Trophoblast cell (in vitro differentiated cells and primary cell): ENCODE measurements around the gene ANTXR1.
A peak's percentile ranks its signal among the peaks of the same experiment; 100 is the strongest.
"Not testable (repeated sequence)": the region's sequence is repeated elsewhere in the genome, so short reads cannot be mapped to it uniquely, and the experiment has no call there.

Experiments used
- DNase-seq, 2 donors: peaks; one replicate each; pipeline ENCODE4 v3.0.0-alpha.2; 2016
- H2AFZ ChIP-seq: 2 replicates; pipeline ENCODE4 v1.6.1; 2013; ENCODE audit warnings: low read length, moderate library complexity, mild to moderate bottlenecking; ENCODE audit not compliant: insufficient read depth, poor library complexity
- H2AK5ac ChIP-seq: 2 replicates; pipeline ENCODE4 v1.6.1; 2013; ENCODE audit warnings: mild to moderate bottlenecking, low read length
- H2BK120ac ChIP-seq: 2 replicates; pipeline ENCODE4 v1.6.1; 2013; ENCODE audit warnings: low read length, mild to moderate bottlenecking, moderate library complexity; ENCODE audit not compliant: insufficient read depth, poor library complexity
- H2BK12ac ChIP-seq: 2 replicates; pipeline ENCODE4 v1.6.1; 2013; ENCODE audit warnings: mild to moderate bottlenecking, low read length, moderate library complexity
- H2BK5ac ChIP-seq: 2 replicates; pipeline ENCODE4 v1.6.1; 2013; ENCODE audit warnings: low read length, low read depth, moderate library complexity, mild to moderate bottlenecking; ENCODE audit not compliant: poor library complexity
- H3K14ac ChIP-seq: 2 replicates; pipeline ENCODE4 v1.6.1; 2013; ENCODE audit warnings: mild to moderate bottlenecking, low read length
- H3K18ac ChIP-seq: 2 replicates; pipeline ENCODE4 v1.6.1; 2013; ENCODE audit warnings: mild to moderate bottlenecking, low read length
- H3K23ac ChIP-seq: 2 replicates; pipeline ENCODE4 v1.6.1; 2013; ENCODE audit warnings: low read length
- H3K27ac ChIP-seq: 2 replicates; pipeline ENCODE4 v1.5.1; 2013; ENCODE audit warnings: low read depth, mild to moderate bottlenecking, inconsistent platforms, low read length, moderate library complexity
- H3K27me3 ChIP-seq: 2 replicates; pipeline ENCODE4 v1.6.1; 2013; ENCODE audit warnings: inconsistent platforms, mild to moderate bottlenecking, low read length, moderate library complexity; ENCODE audit not compliant: insufficient read depth
- H3K36me3 ChIP-seq, 2 experiments: 1 replicate in 1 of 2; 2 replicates in 1 of 2; pipeline ENCODE4 v1.6.1; 2013; ENCODE audit warnings: low read length in 2 of 2, mild to moderate bottlenecking in 2 of 2, moderate library complexity in 1 of 2; ENCODE audit not compliant: insufficient read depth in 2 of 2, control insufficient read depth in 1 of 2
- H3K4ac ChIP-seq: 2 replicates; pipeline ENCODE4 v1.6.1; 2013; ENCODE audit warnings: low read depth, mild to moderate bottlenecking, low read length, moderate library complexity
- H3K4me1 ChIP-seq, 2 experiments: 1 replicate in 1 of 2; 2 replicates in 1 of 2; pipeline ENCODE4 v1.6.1; 2013; ENCODE audit warnings: low read length in 2 of 2, mild to moderate bottlenecking in 2 of 2, moderate library complexity in 1 of 2; ENCODE audit not compliant: insufficient read depth in 2 of 2, control insufficient read depth in 1 of 2
- H3K4me2 ChIP-seq: 2 replicates; pipeline ENCODE4 v1.6.1; 2013; ENCODE audit warnings: inconsistent platforms, mild to moderate bottlenecking, low read length, moderate library complexity
- H3K4me3 ChIP-seq: 2 replicates; pipeline ENCODE4 v1.5.1; 2013; ENCODE audit warnings: mild to moderate bottlenecking, low read depth, low read length, inconsistent platforms
- H3K79me1 ChIP-seq: one replicate; pipeline ENCODE4 v1.6.1; 2013; ENCODE audit warnings: low read length
- H3K79me2 ChIP-seq: 2 replicates; pipeline ENCODE4 v1.6.1; 2013; ENCODE audit warnings: low read length, mild to moderate bottlenecking; ENCODE audit not compliant: control insufficient read depth, insufficient read depth, poor library complexity
- H3K9ac ChIP-seq: 2 replicates; pipeline ENCODE4 v1.6.1; 2013; ENCODE audit warnings: mild to moderate bottlenecking, low read length
- H3K9me3 ChIP-seq: 2 replicates; pipeline ENCODE4 v1.6.1; 2013; ENCODE audit warnings: low read depth, mild to moderate bottlenecking, control low read depth, inconsistent platforms, low read length; ENCODE audit not compliant: insufficient read depth
- H4K12ac ChIP-seq: 2 replicates; pipeline ENCODE4 v1.6.1; 2013; ENCODE audit warnings: low read depth, mild to moderate bottlenecking, low read length, moderate library complexity
- H4K8ac ChIP-seq: 2 replicates; pipeline ENCODE4 v1.6.1; 2013; ENCODE audit warnings: low read depth, mild to moderate bottlenecking, low read length, moderate library complexity
- H4K91ac ChIP-seq: one replicate; pipeline ENCODE4 v1.6.1; 2013; ENCODE audit warnings: low read depth, mild to moderate bottlenecking, low read length, moderate library complexity
- WGBS: extraction: QIAGEN DNeasy Blood & Tissue Kit; methylation state at CpG from one replicate; pipeline ENCODE4 v1.1.7; 2013; ENCODE audit warnings: missing lambda C conversion rate; ENCODE audit not compliant: insufficient read length, insufficient coverage; ENCODE audit errors: extremely low coverage; 5-methylcytosine and 5-hydroxymethylcytosine counted together

ANTXR1 gene

GRCh38 chr2:69171116-69171896, 158.3 kb downstream of the ANTXR1 start:
- H3K79me1 ChIP-seq: peaks cover 25% of the 10 kb centered on the region
- no peak overlapping the region for H3K18ac ChIP-seq
- WGBS: no CpG with 5 or more reads among the region's 5 CpGs
- H3K4me2 ChIP-seq: no peak overlapping the region
- H3K23ac ChIP-seq: no peak overlapping the region
- H3K27ac ChIP-seq: no peak overlapping the region
- peaks cover 2% of the 10 kb centered on the region for H3K79me2 ChIP-seq
- peaks cover 11 to 17% of the 10 kb centered on the region in 2 experiments for H3K4me1 ChIP-seq
- H2BK5ac ChIP-seq: no peak overlapping the region
- no peaks in the 10 kb centered on the region for H3K27me3 ChIP-seq
- no peak overlapping the region for H3K14ac ChIP-seq
- H4K12ac ChIP-seq: no peak overlapping the region
- DNase-seq: peak; percentile 26 to 70
- no peak overlapping the region for H4K8ac ChIP-seq
- no peak overlapping the region for H3K4ac ChIP-seq
- H2BK12ac ChIP-seq: no peak overlapping the region
- H3K4me3 ChIP-seq: no peak overlapping the region
- no peak overlapping the region for H3K9ac ChIP-seq
- no peak overlapping the region for H2AFZ ChIP-seq
- peaks cover 3% of the 10 kb centered on the region for H3K9me3 ChIP-seq
- H2BK120ac ChIP-seq: no peak overlapping the region
- H2AK5ac ChIP-seq: no peak overlapping the region
- no peaks in the 10 kb centered on the region for H3K36me3 ChIP-seq
- peak overlapping the region; percentile 66 for H4K91ac ChIP-seq

DNA sequence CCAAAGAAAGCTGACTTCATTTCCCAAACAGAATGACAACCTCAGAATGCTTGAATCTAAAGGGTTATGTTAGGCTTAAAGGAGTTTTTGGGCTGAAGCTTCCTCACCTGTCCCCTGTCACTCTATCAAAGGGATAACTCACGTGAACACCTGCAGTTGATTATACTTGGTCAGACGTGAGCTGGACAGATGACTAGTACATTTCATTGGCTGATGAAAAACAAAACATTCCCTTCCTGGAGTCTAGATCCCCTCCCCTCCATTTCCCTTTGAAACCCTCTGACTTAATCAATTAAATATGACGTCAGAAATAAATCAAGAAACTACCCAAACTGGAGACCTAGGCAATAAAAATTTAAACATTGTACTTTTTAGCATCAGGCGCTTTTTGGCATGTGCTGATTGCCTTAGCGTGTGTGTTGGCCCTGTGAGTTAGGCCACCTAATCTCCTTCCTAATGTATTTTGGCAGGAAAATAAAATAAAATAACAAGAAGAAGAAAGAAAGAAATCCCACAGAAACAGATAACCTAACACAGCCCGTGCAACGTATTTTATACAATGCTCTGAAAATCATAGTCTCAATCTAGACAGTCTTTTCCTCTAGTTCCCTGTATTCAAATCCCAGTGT, 159.0 kb downstream of the ANTXR1 start:
- no peaks in the 10 kb centered on the region for H3K27me3 ChIP-seq
- no peak overlapping the region for H3K18ac ChIP-seq
- H2AK5ac ChIP-seq: no peak overlapping the region
- H4K8ac ChIP-seq: no peak overlapping the region
- H3K4me1 ChIP-seq: peaks cover 12 to 19% of the 10 kb centered on the region in 2 experiments
- no peak overlapping the region for H2BK5ac ChIP-seq
- no peak overlapping the region for H4K12ac ChIP-seq
- no peak overlapping the region for H2BK12ac ChIP-seq
- no peak overlapping the region for H3K4me2 ChIP-seq
- H3K36me3 ChIP-seq: no peaks in the 10 kb centered on the region
- no peak overlapping the region for H3K27ac ChIP-seq
- no peaks in the 10 kb centered on the region for H3K79me2 ChIP-seq
- H2BK120ac ChIP-seq: no peak overlapping the region
- peaks cover 3% of the 10 kb centered on the region for H3K9me3 ChIP-seq
- H3K9ac ChIP-seq: no peak overlapping the region
- no peak overlapping the region for H2AFZ ChIP-seq
- H3K14ac ChIP-seq: no peak overlapping the region
- peaks cover 26% of the 10 kb centered on the region for H3K79me1 ChIP-seq
- no peak overlapping the region for H3K4ac ChIP-seq
- no peak overlapping the region for H3K4me3 ChIP-seq
- WGBS: no CpG with 5 or more reads among the region's 7 CpGs
- H4K91ac ChIP-seq: no peak overlapping the region
- H3K23ac ChIP-seq: no peak overlapping the region
- no peak for DNase-seq

DNA sequence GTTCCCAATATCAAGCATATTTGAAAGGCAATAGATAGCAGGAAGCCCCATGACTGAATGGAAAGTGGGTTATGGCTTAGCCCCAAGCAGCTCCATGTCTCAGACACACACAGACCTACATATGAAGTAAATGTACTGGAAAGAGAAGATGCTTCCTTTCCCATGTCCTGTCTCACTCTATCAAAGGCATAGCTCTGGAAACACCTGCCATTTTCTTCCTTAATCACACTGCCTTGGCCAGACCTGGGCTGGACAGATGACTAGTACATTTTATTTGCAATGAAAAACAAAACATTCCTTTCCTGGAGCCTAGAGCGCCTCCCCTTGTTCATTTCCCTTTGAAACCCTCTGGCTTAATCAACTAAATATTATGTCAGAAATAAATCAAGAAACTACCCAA, 160.7 kb downstream of the ANTXR1 start:
- Histone ChIP-seq H3K27ac (no peak overlapping the region), H3K36me3 (no peaks in the 10 kb centered on the region), H3K27me3 (no peaks in the 10 kb centered on the region), H3K9ac (no peak overlapping the region), H4K91ac (no peak overlapping the region), H3K4me2 (no peak overlapping the region), H3K79me1 (peaks cover 27% of the 10 kb centered on the region), H3K79me2 (no peaks in the 10 kb centered on the region), H3K4me3 (no peak overlapping the region), H3K18ac (no peak overlapping the region), H3K14ac (no peak overlapping the region), H2AFZ (no peak overlapping the region), H3K23ac (no peak overlapping the region), H2BK5ac (no peak overlapping the region), H2BK120ac (no peak overlapping the region), H2BK12ac (no peak overlapping the region), H3K4ac (no peak overlapping the region), H4K8ac (no peak overlapping the region), H2AK5ac (peak overlapping the region; percentile 27), H3K4me1 (peaks cover 10 to 17% of the 10 kb centered on the region in 2 experiments), H4K12ac (no peak overlapping the region), H3K9me3 (peaks cover 3% of the 10 kb centered on the region)
- WGBS: no CpG with 5 or more reads among the region's 1 CpG
- DNase-seq: no peak

DNA sequence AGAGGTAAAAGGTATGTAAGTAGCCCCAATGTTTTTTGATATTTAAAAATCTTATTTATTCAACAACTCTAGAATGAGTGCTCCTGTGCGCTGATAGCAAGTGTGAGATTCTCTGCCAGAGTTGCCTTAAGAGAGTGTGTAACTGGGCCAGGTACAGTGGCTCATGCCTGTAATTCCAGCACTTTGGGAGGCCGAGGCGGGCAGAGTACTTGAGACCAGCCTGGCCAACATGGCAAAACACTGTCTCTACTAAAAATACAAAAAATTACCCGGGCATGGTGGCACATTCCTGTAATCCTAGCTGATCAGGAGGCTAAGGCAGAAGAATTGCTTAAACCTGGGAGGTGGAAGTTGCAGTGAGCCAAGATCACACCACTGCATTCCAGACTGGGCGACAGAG, 161.2 kb downstream of the ANTXR1 start:
- not testable (repeated sequence) for H3K14ac ChIP-seq, H3K9me3 ChIP-seq, H3K4me2 ChIP-seq, H2AK5ac ChIP-seq, H3K23ac ChIP-seq, H3K79me2 ChIP-seq, H3K36me3 ChIP-seq, H3K4me3 ChIP-seq, H3K4ac ChIP-seq, H3K27ac ChIP-seq, H2BK5ac ChIP-seq, H3K18ac ChIP-seq, H4K12ac ChIP-seq, H3K27me3 ChIP-seq, H2AFZ ChIP-seq, H2BK12ac ChIP-seq, DNase-seq, H3K9ac ChIP-seq, H4K8ac ChIP-seq
- no CpG with 5 or more reads among the region's 5 CpGs for WGBS
- Histone ChIP-seq H3K4me1 (peaks cover 10 to 17% of the 10 kb centered on the region in 2 experiments), H2BK120ac (peak overlapping the region; percentile 45), H3K79me1 (peaks cover 23% of the 10 kb centered on the region), H4K91ac (peak overlapping the region; percentile 9)
